GM12892 (cell line): Measurements from ENCODE around the gene CRYAA.

Experiments used
- POLR2A ChIP-seq: IDR thresholded peaks from 2 replicates; pipeline ENCODE4 v1.6.1; 2011; ENCODE audit warnings: low read depth, low read length, control low read depth
- TAF1 ChIP-seq: IDR thresholded peaks from 2 replicates; pipeline ENCODE4 v1.6.1; 2011; ENCODE audit warnings: low read depth, mild to moderate bottlenecking, control low read depth, low read length, borderline replicate concordance

- TF ChIP-seq TAF1, result no peak
- TF ChIP-seq POLR2A, result no peak
Observed at GRCh38 chr21:43190544-43190943, 21.7 kb downstream of the CRYAA start.
